Subcutaneous abdominal adipose tissue (tissue), 5 donors: Measurements from ENCODE around the gene MZB1.

ENCODE experiments used
- H3K27ac ChIP-seq: one replicate; pipeline ENCODE4 v1.7.0; 2013; ENCODE audit warnings: low read depth, mild to moderate bottlenecking, inconsistent platforms, low read length, moderate library complexity
- H3K27me3 ChIP-seq, 5 donors: one replicate each; pipeline ENCODE4 v1.7.0; 2013; ENCODE audit warnings: low read length in 5 of 5, inconsistent platforms in 1 of 5; ENCODE audit not compliant: control insufficient read depth in 5 of 5, insufficient read depth in 4 of 5
- H3K36me3 ChIP-seq, 5 donors: one replicate each; pipeline ENCODE4 v1.7.0; 2013; ENCODE audit warnings: low read length in 5 of 5; ENCODE audit not compliant: control insufficient read depth in 5 of 5, insufficient read depth in 5 of 5
- H3K4me1 ChIP-seq, 5 donors: one replicate each; pipeline ENCODE4 v1.7.0; 2013; ENCODE audit warnings: low read length in 5 of 5, mild to moderate bottlenecking in 3 of 5, moderate library complexity in 1 of 5; ENCODE audit not compliant: control insufficient read depth in 5 of 5, insufficient read depth in 5 of 5
- H3K4me3 ChIP-seq, 5 donors: one replicate each; pipeline ENCODE4 v1.7.0; 2013; ENCODE audit warnings: low read length in 5 of 5, low read depth in 1 of 5
- H3K9ac ChIP-seq, 5 donors: one replicate each; pipeline ENCODE4 v1.7.0; 2013; ENCODE audit warnings: low read length in 5 of 5, mild to moderate bottlenecking in 4 of 5, moderate library complexity in 3 of 5
- H3K9me3 ChIP-seq, 5 donors: one replicate each; pipeline ENCODE4 v1.7.0; 2013; ENCODE audit warnings: low read length in 5 of 5; ENCODE audit not compliant: control insufficient read depth in 5 of 5
- donor health status: healthy.
- donor health status: healthy.
- donor health status: healthy.
- donor health status: healthy.
- donor health status: healthy.

Gene MZB1

GRCh38 chr5:139402561-139403158 is 12.9 kb upstream of the MZB1 start:
- no peak overlapping the region for H3K9ac ChIP-seq
- peak overlapping the region in 1 of 5 donors; percentile 75 for H3K4me3 ChIP-seq
- H3K4me1 ChIP-seq = peaks cover 0 to 17% (median 14%) of the 10 kb centered on the region in 5 donors
- H3K9me3 ChIP-seq = no peaks in the 10 kb centered on the region
- peaks cover 0 to 4% (median 0%) of the 10 kb centered on the region in 5 donors for H3K36me3 ChIP-seq
- no peaks in the 10 kb centered on the region for H3K27me3 ChIP-seq
- H3K27ac ChIP-seq = no peak overlapping the region

- Histone ChIP-seq H3K36me3 (peaks cover 0 to 4% (median 0%) of the 10 kb centered on the region in 5 donors), H3K4me1 (peaks cover 0 to 20% (median 14%) of the 10 kb centered on the region in 5 donors), H3K27ac (no peak overlapping the region), H3K4me3 (no peak overlapping the region), H3K9ac (no peak overlapping the region), H3K27me3 (no peaks in the 10 kb centered on the region), H3K9me3 (no peaks in the 10 kb centered on the region)
Measured at GRCh38 chr5:139401546-139401945, 11.8 kb upstream of the MZB1 start.

- Histone ChIP-seq H3K27ac (no peak overlapping the region), H3K9me3 (no peaks in the 10 kb centered on the region), H3K9ac (no peak overlapping the region), H3K4me1 (peaks cover 0 to 36% (median 22%) of the 10 kb centered on the region in 5 donors), H3K27me3 (peaks cover 4 to 12% (median 8%) of the 10 kb centered on the region in 5 donors), H3K36me3 (peaks cover 0 to 4% (median 0%) of the 10 kb centered on the region in 5 donors), H3K4me3 (no peak overlapping the region)
Measured at GRCh38 chr5:139399501-139400121, 9.9 kb upstream of the MZB1 start.

GRCh38 chr5:139397921-139398320 is 8.2 kb upstream of the MZB1 start:
- peaks cover 13 to 29% (median 19%) of the 10 kb centered on the region in 5 donors for H3K27me3 ChIP-seq
- no peaks in the 10 kb centered on the region for H3K9me3 ChIP-seq
- H3K9ac ChIP-seq = no peak overlapping the region
- no peak overlapping the region for H3K27ac ChIP-seq
- H3K4me3 ChIP-seq = no peak overlapping the region
- H3K4me1 ChIP-seq = peaks cover 0 to 39% (median 26%) of the 10 kb centered on the region in 5 donors
- H3K36me3 ChIP-seq = peaks cover 0 to 4% (median 0%) of the 10 kb centered on the region in 5 donors

GRCh38 chr5:139396691-139397090 is 7.0 kb upstream of the MZB1 start:
- Histone ChIP-seq H3K4me1 (peaks cover 0 to 45% (median 37%) of the 10 kb centered on the region in 5 donors), H3K36me3 (peaks cover 0 to 4% (median 0%) of the 10 kb centered on the region in 5 donors), H3K27me3 (peaks cover 14 to 31% (median 23%) of the 10 kb centered on the region in 5 donors), H3K4me3 (no peak overlapping the region), H3K27ac (no peak overlapping the region), H3K9ac (no peak overlapping the region), H3K9me3 (no peaks in the 10 kb centered on the region)

- Histone ChIP-seq H3K36me3 (peaks cover 0 to 4% (median 0%) of the 10 kb centered on the region in 5 donors), H3K9me3 (no peaks in the 10 kb centered on the region), H3K27me3 (peaks cover 14 to 31% (median 23%) of the 10 kb centered on the region in 5 donors), H3K4me3 (no peak overlapping the region), H3K4me1 (peaks cover 0 to 52% (median 41%) of the 10 kb centered on the region in 5 donors), H3K27ac (no peak overlapping the region), H3K9ac (no peak overlapping the region)
Measured at GRCh38 chr5:139395844-139396640, 6.3 kb upstream of the MZB1 start.

GRCh38 chr5:139394654-139395566 is 5.2 kb upstream of the MZB1 start, which contains the start of gene PROB1:
Gene PROB1, minus strand, starts transcription at chr5:139395104. Its CDS starts 23 bp downstream, at chr5:139395081.
- H3K9me3 ChIP-seq = no peaks in the 10 kb centered on the region
- peak within 1 kb of the TSS in 3 of 5 donors; percentile 41 to 65 (median 51) for H3K9ac ChIP-seq
- peaks cover 0 to 60% (median 41%) of the 10 kb centered on the region in 5 donors for H3K4me1 ChIP-seq
- peak within 1 kb of the TSS in 4 of 5 donors; percentile 57 to 67 (median 62) for H3K4me3 ChIP-seq
- H3K27ac ChIP-seq = no peak within 1 kb of the TSS
- peaks cover 0 to 4% (median 0%) of the 10 kb centered on the region in 5 donors for H3K36me3 ChIP-seq
- peaks cover 14 to 31% (median 23%) of the 10 kb centered on the region in 5 donors for H3K27me3 ChIP-seq

GRCh38 chr5:139394123-139394653 is 4.5 kb upstream of the MZB1 start:
- no peak overlapping the region for H3K27ac ChIP-seq
- no peaks in the 10 kb centered on the region for H3K36me3 ChIP-seq
- H3K4me3 ChIP-seq = peak overlapping the region in 4 of 5 donors; percentile 57 to 67 (median 62)
- H3K4me1 ChIP-seq = peaks cover 0 to 60% (median 41%) of the 10 kb centered on the region in 5 donors
- peaks cover 14 to 31% (median 23%) of the 10 kb centered on the region in 5 donors for H3K27me3 ChIP-seq
- H3K9ac ChIP-seq = peak overlapping the region in 2 of 5 donors; percentile 25 to 51
- H3K9me3 ChIP-seq = no peaks in the 10 kb centered on the region
